GM12865 (cell line): ENCODE results near the gene SLC17A9.

Source experiments
- DNase-seq: peaks from one replicate; pipeline ENCODE4 v3.0.0; 2010; ENCODE audit warnings: low read depth
- H3K4me3 ChIP-seq: 2 replicates; pipeline ENCODE4 v1.5.1; 2011; ENCODE audit warnings: mild to moderate bottlenecking, low read depth, low read length, control low read depth
- CTCF ChIP-seq: IDR thresholded peaks from 2 replicates; pipeline ENCODE4 v1.5.1; 2011; ENCODE audit warnings: low read length, control low read depth, low read depth, inconsistent platforms; ENCODE audit not compliant: insufficient read depth; ENCODE audit errors: missing control alignments

SLC17A9 gene

GRCh38 chr20:62977613-62978560 lies 25.4 kb downstream of the SLC17A9 start:
- peak overlapping the region; percentile 40 for H3K4me3 ChIP-seq
- no peak for TF ChIP-seq CTCF
- peak; percentile 88 for DNase-seq

GRCh38 chr20:62978561-62978943 lies 26.0 kb downstream of the SLC17A9 start:
- DNase-seq: no peak
- no peak for TF ChIP-seq CTCF
- no peak overlapping the region for H3K4me3 ChIP-seq

GRCh38 chr20:62979310-62979709 lies 26.8 kb downstream of the SLC17A9 start:
- H3K4me3 ChIP-seq: no peak overlapping the region
- no peak for DNase-seq
- no peak for TF ChIP-seq CTCF

- TF ChIP-seq CTCF: no peak
- DNase-seq: no peak
These were observed 27.4 kb downstream of the SLC17A9 start for GRCh38 chr20:62979876-62980373.

GRCh38 chr20:62980380-62980960 lies 28.0 kb downstream of the SLC17A9 start:
- no peak overlapping the region for H3K4me3 ChIP-seq
- no peak for DNase-seq
- TF ChIP-seq CTCF: no peak

More at GRCh38 chr20:62979876-62980373, 27.4 kb downstream of the SLC17A9 start:
- no peak overlapping the region for H3K4me3 ChIP-seq

GRCh38 chr20:62980970-62981369 lies 28.5 kb downstream of the SLC17A9 start:
- peak; percentile 39 for DNase-seq
- TF ChIP-seq CTCF: no peak
- H3K4me3 ChIP-seq: no peak overlapping the region
